Mesenchymal stem cell (in vitro differentiated cells and primary cell): Measurements from ENCODE around the gene RBBP6.
A peak's percentile ranks its signal among the peaks of the same experiment; 100 is the strongest.

Experiments used
- DNase-seq: peaks from one replicate; pipeline ENCODE4 v3.0.0-alpha.2; 2013
- H2AFZ ChIP-seq: one replicate; pipeline ENCODE4 v1.6.1; 2013; ENCODE audit warnings: low read depth, mild to moderate bottlenecking, control low read depth, inconsistent platforms, low read length, moderate library complexity
- H2AK5ac ChIP-seq: 2 replicates; pipeline ENCODE4 v1.6.1; 2013; ENCODE audit warnings: low read length, moderate library complexity, mild to moderate bottlenecking, inconsistent platforms; ENCODE audit not compliant: severe bottlenecking
- H2BK120ac ChIP-seq: one replicate; pipeline ENCODE4 v1.6.1; 2013; ENCODE audit warnings: low read depth, mild to moderate bottlenecking, inconsistent platforms, low read length, moderate library complexity
- H2BK12ac ChIP-seq, 2 experiments: one replicate each; pipeline ENCODE4 v1.6.1; 2013; ENCODE audit warnings: inconsistent platforms in 2 of 2, low read length in 2 of 2, mild to moderate bottlenecking in 2 of 2, moderate library complexity in 2 of 2, control low read depth in 1 of 2
- H2BK15ac ChIP-seq: one replicate; pipeline ENCODE4 v1.6.1; 2013; ENCODE audit warnings: mild to moderate bottlenecking, low read depth, inconsistent platforms; ENCODE audit not compliant: poor library complexity, severe bottlenecking
- H2BK5ac ChIP-seq: 2 replicates; pipeline ENCODE4 v1.6.1; 2013; ENCODE audit warnings: low read depth, mild to moderate bottlenecking, low read length, control low read depth, inconsistent platforms; ENCODE audit not compliant: poor library complexity, severe bottlenecking
- H3K14ac ChIP-seq, 2 experiments: one replicate each; pipeline ENCODE4 v1.6.1; 2013; ENCODE audit warnings: inconsistent platforms in 2 of 2, low read length in 2 of 2, control low read depth in 1 of 2, mild to moderate bottlenecking in 1 of 2, moderate library complexity in 1 of 2
- H3K18ac ChIP-seq, 2 experiments: one replicate each; pipeline ENCODE4 v1.6.1; 2013; ENCODE audit warnings: inconsistent platforms in 2 of 2, low read length in 2 of 2, control low read depth in 1 of 2, low read depth in 1 of 2, mild to moderate bottlenecking in 1 of 2
- H3K23ac ChIP-seq, 2 experiments: one replicate each; pipeline ENCODE4 v1.6.1; 2013; ENCODE audit warnings: inconsistent platforms in 2 of 2, low read length in 2 of 2, mild to moderate bottlenecking in 2 of 2, moderate library complexity in 2 of 2, control low read depth in 1 of 2
- H3K27ac ChIP-seq: 2 replicates; pipeline ENCODE4 v1.5.1; 2013; ENCODE audit warnings: mild to moderate bottlenecking, moderate library complexity, low read length, control low read depth, inconsistent platforms; ENCODE audit not compliant: poor library complexity, severe bottlenecking
- H3K27me3 ChIP-seq, 2 experiments: 2 replicates each; pipeline versions ENCODE4 v1.6.1 to v1.7.0; 2013; ENCODE audit warnings: low read length in 2 of 2, mild to moderate bottlenecking in 2 of 2, moderate library complexity in 2 of 2, control low read depth in 1 of 2, inconsistent platforms in 1 of 2; ENCODE audit not compliant: control insufficient read depth in 1 of 2, insufficient read depth in 1 of 2
- H3K36me3 ChIP-seq, 2 experiments: 2 replicates each; pipeline versions ENCODE4 v1.6.1 to v1.7.0; 2013; ENCODE audit warnings: low read length in 2 of 2, control low read depth in 1 of 2, inconsistent platforms in 1 of 2, low read depth in 1 of 2, mild to moderate bottlenecking in 1 of 2; ENCODE audit not compliant: insufficient read depth in 2 of 2, control insufficient read depth in 1 of 2
- H3K4ac ChIP-seq, 2 experiments: one replicate each; pipeline ENCODE4 v1.6.1; 2013; ENCODE audit warnings: inconsistent platforms in 2 of 2, low read length in 2 of 2, mild to moderate bottlenecking in 2 of 2, moderate library complexity in 2 of 2, control low read depth in 1 of 2, low read depth in 1 of 2
- H3K4me1 ChIP-seq: 2 replicates; pipeline ENCODE4 v1.6.1; 2013; ENCODE audit warnings: low read depth, low read length, control low read depth; ENCODE audit not compliant: control insufficient read depth, insufficient read depth
- H3K4me2 ChIP-seq: 2 replicates; pipeline ENCODE4 v1.6.1; 2013; ENCODE audit warnings: low read length, mild to moderate bottlenecking, inconsistent platforms; ENCODE audit not compliant: poor library complexity, severe bottlenecking
- H3K4me3 ChIP-seq, 2 experiments: 2 replicates each; pipeline versions ENCODE4 v1.5.1 to v1.7.0; 2013; ENCODE audit warnings: low read length in 2 of 2, mild to moderate bottlenecking in 2 of 2, control low read depth in 1 of 2, low read depth in 1 of 2; ENCODE audit not compliant: insufficient read depth in 1 of 2
- H3K79me1 ChIP-seq: replicated peaks from 2 replicates; pipeline ENCODE4 v1.6.1; 2013; ENCODE audit warnings: mild to moderate bottlenecking, control low read depth, low read length, inconsistent platforms; ENCODE audit not compliant: poor library complexity, severe bottlenecking
- H3K9ac ChIP-seq: 2 replicates; pipeline ENCODE4 v1.7.0; 2013; ENCODE audit warnings: mild to moderate bottlenecking, low read length, moderate library complexity
- H3K9me3 ChIP-seq: 2 replicates; pipeline ENCODE4 v1.7.0; 2013; ENCODE audit warnings: mild to moderate bottlenecking, low read length; ENCODE audit not compliant: control insufficient read depth
- H4K8ac ChIP-seq: one replicate; pipeline ENCODE4 v1.6.1; 2013; ENCODE audit warnings: inconsistent platforms, mild to moderate bottlenecking, low read length, moderate library complexity
- H4K91ac ChIP-seq: one replicate; pipeline ENCODE4 v1.6.1; 2013; ENCODE audit warnings: mild to moderate bottlenecking, low read length, inconsistent platforms
- WGBS: methylation state at CpG from one replicate; pipeline ENCODE4 v1.1.7; 2013; ENCODE audit warnings: mixed read lengths; 5-methylcytosine and 5-hydroxymethylcytosine counted together

RBBP6 gene

DNA sequence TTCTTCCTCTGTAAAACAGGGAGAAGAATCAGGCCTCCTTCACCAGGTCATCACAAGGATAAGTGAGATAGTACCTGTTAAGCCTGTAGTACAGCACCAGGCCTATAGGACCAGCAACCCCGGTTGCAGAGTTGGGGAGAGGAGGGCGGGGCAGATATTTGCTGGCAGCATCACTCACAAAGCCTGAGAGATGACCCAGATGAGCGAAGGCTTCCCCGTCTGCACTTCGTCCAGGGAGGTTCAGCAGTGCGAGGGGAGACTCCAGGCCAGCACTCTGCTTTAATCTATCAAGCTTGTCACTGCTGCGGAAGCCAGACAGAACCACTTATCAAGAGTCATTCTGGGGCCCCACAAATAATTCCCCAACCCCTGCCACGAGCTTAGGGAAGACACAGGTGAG, 15.8 kb upstream of the RBBP6 start:
- no peaks in the 10 kb centered on the region for H3K36me3 ChIP-seq
- no peaks in the 10 kb centered on the region for H3K79me1 ChIP-seq
- H3K9me3 ChIP-seq: no peaks in the 10 kb centered on the region
- H3K4me2 ChIP-seq: no peak overlapping the region
- 20% methylated on average over 8 of the region's 8 CpGs for WGBS
- no peak for DNase-seq
- H3K18ac ChIP-seq: no peak overlapping the region
- H3K4me1 ChIP-seq: peaks cover 2% of the 10 kb centered on the region
- H3K27me3 ChIP-seq: no peaks in the 10 kb centered on the region
- H3K27ac ChIP-seq: no peak overlapping the region
- no peak overlapping the region for H3K14ac ChIP-seq
- no peak overlapping the region for H3K4ac ChIP-seq
- no peak overlapping the region for H4K91ac ChIP-seq
- H3K4me3 ChIP-seq: no peak overlapping the region
- H4K8ac ChIP-seq: no peak overlapping the region
- H2BK15ac ChIP-seq: no peak overlapping the region
- H2BK12ac ChIP-seq: no peak overlapping the region
- no peak overlapping the region for H2BK120ac ChIP-seq
- H2AFZ ChIP-seq: no peak overlapping the region
- no peak overlapping the region for H2AK5ac ChIP-seq
- H2BK5ac ChIP-seq: no peak overlapping the region
- no peak overlapping the region for H3K9ac ChIP-seq
- H3K23ac ChIP-seq: no peak overlapping the region

DNA sequence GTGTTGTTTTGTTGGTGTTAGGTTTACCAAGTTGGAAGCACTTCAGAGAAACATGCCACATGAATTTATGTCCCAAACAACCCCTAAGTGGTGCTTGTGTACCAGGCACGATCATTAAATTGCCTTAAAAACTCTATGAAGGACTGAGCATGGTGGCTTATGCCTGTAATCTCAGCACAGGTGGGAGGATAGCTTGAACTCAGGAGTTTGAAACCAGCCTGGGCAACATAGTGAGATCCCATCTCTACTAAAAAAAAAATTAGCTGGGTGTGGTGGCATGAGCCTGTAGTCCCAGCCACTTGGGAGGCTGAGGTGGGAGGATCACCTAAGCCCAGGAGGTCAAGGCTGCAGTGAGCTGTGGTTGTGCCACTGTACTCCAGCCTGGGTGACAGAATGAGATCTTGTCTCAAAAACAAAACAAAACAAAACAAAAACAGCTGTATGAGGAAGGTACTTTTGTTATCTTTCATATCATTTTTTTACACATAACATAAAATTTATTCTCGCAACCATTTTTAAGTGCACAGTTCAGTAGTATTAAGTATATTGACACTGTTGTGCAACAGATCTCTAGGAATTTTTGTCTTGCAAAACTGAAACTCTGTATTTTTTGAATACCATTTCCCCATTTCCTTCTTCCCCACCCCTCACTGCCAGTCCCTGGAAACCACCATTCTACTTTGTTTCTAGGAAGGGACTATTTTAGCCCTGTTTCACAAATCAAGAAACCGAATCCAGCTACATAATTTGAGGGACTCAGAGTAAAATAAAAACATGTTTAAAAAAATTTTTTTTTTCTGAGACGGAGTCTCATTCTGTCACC, 14.3 kb upstream of the RBBP6 start:
- no peak overlapping the region for H3K4me3 ChIP-seq
- no peak overlapping the region for H3K4me2 ChIP-seq
- H4K8ac ChIP-seq: no peak overlapping the region
- H3K23ac ChIP-seq: no peak overlapping the region
- H3K36me3 ChIP-seq: no peaks in the 10 kb centered on the region
- H4K91ac ChIP-seq: no peak overlapping the region
- no peak overlapping the region for H3K4ac ChIP-seq
- no peak overlapping the region for H2BK12ac ChIP-seq
- 86% methylated on average over 2 of the region's 4 CpGs for WGBS
- no peak overlapping the region for H2AFZ ChIP-seq
- no peak overlapping the region for H3K14ac ChIP-seq
- H2BK5ac ChIP-seq: no peak overlapping the region
- DNase-seq: no peak
- H3K27ac ChIP-seq: no peak overlapping the region
- H3K4me1 ChIP-seq: peaks cover 2% of the 10 kb centered on the region
- H2BK120ac ChIP-seq: no peak overlapping the region
- no peak overlapping the region for H3K9ac ChIP-seq
- H2BK15ac ChIP-seq: no peak overlapping the region
- no peaks in the 10 kb centered on the region for H3K79me1 ChIP-seq
- H3K9me3 ChIP-seq: no peaks in the 10 kb centered on the region
- H2AK5ac ChIP-seq: no peak overlapping the region
- H3K18ac ChIP-seq: no peak overlapping the region
- no peaks in the 10 kb centered on the region for H3K27me3 ChIP-seq

- Histone ChIP-seq H3K9me3 (no peaks in the 10 kb centered on the region), H3K27ac (no peak overlapping the region), H2BK120ac (no peak overlapping the region), H3K36me3 (no peaks in the 10 kb centered on the region), H2BK15ac (no peak overlapping the region), H3K4me3 (no peak overlapping the region), H2BK5ac (no peak overlapping the region), H3K18ac (no peak overlapping the region), H3K4me1 (peaks cover 2% of the 10 kb centered on the region), H2AK5ac (no peak overlapping the region), H4K91ac (no peak overlapping the region), H2AFZ (no peak overlapping the region), H3K4ac (no peak overlapping the region), H3K23ac (no peak overlapping the region), H4K8ac (peak overlapping the region; percentile 19), H3K4me2 (no peak overlapping the region), H2BK12ac (no peak overlapping the region), H3K9ac (no peak overlapping the region), H3K27me3 (no peaks in the 10 kb centered on the region), H3K79me1 (no peaks in the 10 kb centered on the region), H3K14ac (no peak overlapping the region)
- 83% methylated on average over 7 of the region's 7 CpGs for WGBS
- DNase-seq: no peak
Measured at GRCh38 chr16:24525970-24526559, 13.3 kb upstream of the RBBP6 start.

GRCh38 chr16:24526701-24527495, 12.5 kb upstream of the RBBP6 start:
- H3K4me3 ChIP-seq: no peak overlapping the region
- no peak overlapping the region for H4K91ac ChIP-seq
- no peak overlapping the region for H3K18ac ChIP-seq
- H3K27me3 ChIP-seq: no peaks in the 10 kb centered on the region
- H2BK15ac ChIP-seq: no peak overlapping the region
- H2BK120ac ChIP-seq: no peak overlapping the region
- H3K36me3 ChIP-seq: no peaks in the 10 kb centered on the region
- no peak overlapping the region for H3K4ac ChIP-seq
- H2BK12ac ChIP-seq: no peak overlapping the region
- WGBS: 95% methylated on average over 4 of the region's 9 CpGs
- H3K9ac ChIP-seq: no peak overlapping the region
- no peaks in the 10 kb centered on the region for H3K9me3 ChIP-seq
- H3K4me1 ChIP-seq: peaks cover 2% of the 10 kb centered on the region
- H3K79me1 ChIP-seq: no peaks in the 10 kb centered on the region
- H3K4me2 ChIP-seq: no peak overlapping the region
- H3K27ac ChIP-seq: no peak overlapping the region
- no peak overlapping the region for H4K8ac ChIP-seq
- no peak overlapping the region for H2AFZ ChIP-seq
- no peak overlapping the region for H2AK5ac ChIP-seq
- no peak overlapping the region for H3K14ac ChIP-seq
- H3K23ac ChIP-seq: no peak overlapping the region
- H2BK5ac ChIP-seq: no peak overlapping the region
- DNase-seq: no peak
